Effector memory CD8-positive, alpha-beta T cell (primary cell): ENCODE measurements around the gene SLC37A3.
A peak's percentile ranks its signal among the peaks of the same experiment; 100 is the strongest.
"Not testable (repeated sequence)": the region's sequence is repeated elsewhere in the genome, so short reads cannot be mapped to it uniquely, and the experiment has no call there.

Experiments used
- ATAC-seq: fragments of 150-1000 bp; cut with Tn5 transposase; replicated peaks from 2 replicates; pipeline ENCODE4 v1.10.0; 2021; ENCODE audit warnings: mild to moderate bottlenecking, moderate library complexity
- DNase-seq, 3 experiments: peaks; one replicate each; pipeline ENCODE4 v3.0.0; 2021
- H3K27ac Mint-ChIP-seq, 2 donors: one replicate each; pipeline ENCODE4 v1.8.0; 2022; ENCODE audit warnings: mild to moderate bottlenecking in 2 of 2, mixed read lengths in 2 of 2, moderate library complexity in 2 of 2
- H3K27me3 Mint-ChIP-seq, 2 donors: one replicate each; pipeline ENCODE4 v1.8.0; 2022; ENCODE audit warnings: mixed read lengths in 2 of 2
- H3K36me3 Mint-ChIP-seq: one replicate; pipeline ENCODE4 v1.8.0; 2022; ENCODE audit warnings: mild to moderate bottlenecking, moderate library complexity, mixed read lengths; ENCODE audit not compliant: insufficient read depth
- H3K4me1 Mint-ChIP-seq, 2 donors: one replicate each; pipeline ENCODE4 v1.8.0; 2022; ENCODE audit warnings: low read depth in 2 of 2, mixed read lengths in 2 of 2
- H3K4me3 Mint-ChIP-seq, 2 donors: one replicate each; pipeline ENCODE4 v1.8.0; 2022; ENCODE audit warnings: mild to moderate bottlenecking in 2 of 2, mixed read lengths in 2 of 2, moderate library complexity in 2 of 2
- H3K9me3 Mint-ChIP-seq, 2 donors: one replicate each; pipeline ENCODE4 v1.8.0; 2022; ENCODE audit warnings: mixed read lengths in 2 of 2

The SLC37A3 gene

GRCh38 chr7:140349144-140349771 is 49.1 kb downstream of the SLC37A3 start:
- H3K27me3 Mint-ChIP-seq, result no peaks in the 10 kb centered on the region
- H3K4me3 Mint-ChIP-seq, result no peak overlapping the region
- peak overlapping the region; percentile 35 to 41 for H3K27ac Mint-ChIP-seq
- H3K4me1 Mint-ChIP-seq, result no peaks in the 10 kb centered on the region
- DNase-seq (no peak), ATAC-seq (no peak)
- H3K36me3 Mint-ChIP-seq, result peaks cover 13% of the 10 kb centered on the region
- no peaks in the 10 kb centered on the region for H3K9me3 Mint-ChIP-seq

GRCh38 chr7:140348161-140348849 is 50.0 kb downstream of the SLC37A3 start:
- H3K36me3 Mint-ChIP-seq, result peaks cover 12% of the 10 kb centered on the region
- H3K4me3 Mint-ChIP-seq, result no peak overlapping the region
- peak overlapping the region; percentile 35 to 41 for H3K27ac Mint-ChIP-seq

GRCh38 chr7:140347218-140347617 is 51.1 kb downstream of the SLC37A3 start:
- Mint-ChIP-seq H3K9me3 (no peaks in the 10 kb centered on the region), H3K36me3 (peaks cover 21% of the 10 kb centered on the region), H3K27ac (no peak overlapping the region), H3K27me3 (no peaks in the 10 kb centered on the region), H3K4me1 (no peaks in the 10 kb centered on the region), H3K4me3 (no peak overlapping the region)
- ATAC-seq (no peak), DNase-seq (no peak)

More at GRCh38 chr7:140348161-140348849, 50.0 kb downstream of the SLC37A3 start:
- ATAC-seq, result no peak
- no peaks in the 10 kb centered on the region for H3K9me3 Mint-ChIP-seq
- DNase-seq, result no peak
- no peaks in the 10 kb centered on the region for H3K4me1 Mint-ChIP-seq
- H3K27me3 Mint-ChIP-seq, result no peaks in the 10 kb centered on the region

GRCh38 chr7:140345426-140345825 is 52.9 kb downstream of the SLC37A3 start:
- H3K9me3 Mint-ChIP-seq, result no peaks in the 10 kb centered on the region
- H3K36me3 Mint-ChIP-seq, result peaks cover 21% of the 10 kb centered on the region
- no peak overlapping the region for H3K27ac Mint-ChIP-seq
- no peaks in the 10 kb centered on the region for H3K27me3 Mint-ChIP-seq
- ATAC-seq (no peak), DNase-seq (no peak)
- H3K4me1 Mint-ChIP-seq, result no peaks in the 10 kb centered on the region
- no peak overlapping the region for H3K4me3 Mint-ChIP-seq

GRCh38 chr7:140342727-140343514 is 55.4 kb downstream of the SLC37A3 start:
- no peak for ATAC-seq
- no peak for DNase-seq
- no peak overlapping the region for H3K4me3 Mint-ChIP-seq
- peak overlapping the region in 1 of 2 donors; percentile 17 for H3K27ac Mint-ChIP-seq
- no peaks in the 10 kb centered on the region for H3K27me3 Mint-ChIP-seq
- H3K36me3 Mint-ChIP-seq, result peaks cover 25% of the 10 kb centered on the region
- no peaks in the 10 kb centered on the region for H3K9me3 Mint-ChIP-seq
- H3K4me1 Mint-ChIP-seq, result no peaks in the 10 kb centered on the region

- H3K36me3 Mint-ChIP-seq, result peaks cover 25% of the 10 kb centered on the region
- ATAC-seq, H3K4me3 Mint-ChIP-seq, DNase-seq, H3K4me1 Mint-ChIP-seq, H3K9me3 Mint-ChIP-seq, H3K27me3 Mint-ChIP-seq: not testable (repeated sequence)
- peak overlapping the region in 1 of 2 donors; percentile 65 for H3K27ac Mint-ChIP-seq
These were observed 59.4 kb downstream of the SLC37A3 start for GRCh38 chr7:140338959-140339358.

GRCh38 chr7:140334341-140335057 is 63.8 kb downstream of the SLC37A3 start:
- DNase-seq (no peak), ATAC-seq (no peak)
- Mint-ChIP-seq H3K27me3 (no peaks in the 10 kb centered on the region), H3K4me1 (no peaks in the 10 kb centered on the region), H3K4me3 (no peak overlapping the region), H3K9me3 (no peaks in the 10 kb centered on the region), H3K27ac (peak overlapping the region in 1 of 2 donors; percentile 1), H3K36me3 (peaks cover 11% of the 10 kb centered on the region)

GRCh38 chr7:140333686-140334085 is 64.6 kb downstream of the SLC37A3 start:
- DNase-seq (no peak), ATAC-seq (no peak)
- Mint-ChIP-seq H3K4me1 (no peaks in the 10 kb centered on the region), H3K36me3 (peaks cover 11% of the 10 kb centered on the region), H3K9me3 (no peaks in the 10 kb centered on the region), H3K4me3 (no peak overlapping the region), H3K27me3 (no peaks in the 10 kb centered on the region), H3K27ac (no peak overlapping the region)

GRCh38 chr7:140333223-140333622 is 65.1 kb downstream of the SLC37A3 start:
- no peak for ATAC-seq
- H3K4me1 Mint-ChIP-seq, result no peaks in the 10 kb centered on the region
- no peak overlapping the region for H3K4me3 Mint-ChIP-seq
- DNase-seq, result no peak
- peak overlapping the region in 1 of 2 donors; percentile 47 for H3K27ac Mint-ChIP-seq
- H3K9me3 Mint-ChIP-seq, result no peaks in the 10 kb centered on the region
- no peaks in the 10 kb centered on the region for H3K27me3 Mint-ChIP-seq
- H3K36me3 Mint-ChIP-seq, result peaks cover 11% of the 10 kb centered on the region

GRCh38 chr7:140330595-140330994 is 67.7 kb downstream of the SLC37A3 start:
- Mint-ChIP-seq H3K27me3 (no peaks in the 10 kb centered on the region), H3K9me3 (no peaks in the 10 kb centered on the region), H3K27ac (no peak overlapping the region), H3K4me3 (no peak overlapping the region), H3K36me3 (peaks cover 6% of the 10 kb centered on the region), H3K4me1 (no peaks in the 10 kb centered on the region)
- DNase-seq (no peak), ATAC-seq (no peak)

GRCh38 chr7:140330128-140330527 is 68.2 kb downstream of the SLC37A3 start:
- no peaks in the 10 kb centered on the region for H3K9me3 Mint-ChIP-seq
- no peak overlapping the region for H3K4me3 Mint-ChIP-seq
- H3K27me3 Mint-ChIP-seq, result no peaks in the 10 kb centered on the region
- no peaks in the 10 kb centered on the region for H3K4me1 Mint-ChIP-seq
- ATAC-seq (no peak), DNase-seq (no peak)
- H3K36me3 Mint-ChIP-seq, result peaks cover 6% of the 10 kb centered on the region
- H3K27ac Mint-ChIP-seq, result no peak overlapping the region

GRCh38 chr7:140327261-140327661 is 71.1 kb downstream of the SLC37A3 start:
- H3K27ac Mint-ChIP-seq, result no peak overlapping the region
- no peak for ATAC-seq
- no peak for DNase-seq
- no peaks in the 10 kb centered on the region for H3K36me3 Mint-ChIP-seq
- H3K4me1 Mint-ChIP-seq, result no peaks in the 10 kb centered on the region
- no peak overlapping the region for H3K4me3 Mint-ChIP-seq
- H3K9me3 Mint-ChIP-seq, result no peaks in the 10 kb centered on the region
- no peaks in the 10 kb centered on the region for H3K27me3 Mint-ChIP-seq
